DOHH2 (cell line): Measurements from ENCODE around the gene NOP16.

Experiments
- H3F3A ChIP-seq: fragments of 200-600 bp; sonication (generic), shearing (Covaris generic); 2 replicates; pipeline ENCODE4 v1.6.0; 2016; ENCODE audit warnings: antibody characterized with exemption, mild to moderate bottlenecking; ENCODE audit not compliant: control insufficient read depth, insufficient read depth
- H3K27ac ChIP-seq: fragments of 200-600 bp; sonication (generic); 2 replicates; pipeline ENCODE4 v1.5.1; 2014; ENCODE audit warnings: low read depth, mild to moderate bottlenecking, low read length, moderate library complexity
- H3K27me3 ChIP-seq: fragments of 200-600 bp; sonication (generic); 2 replicates; pipeline ENCODE4 v1.6.1; 2014; ENCODE audit warnings: mild to moderate bottlenecking, low read length, mixed read lengths; ENCODE audit not compliant: control insufficient read depth
- H3K36me3 ChIP-seq: fragments of 200-600 bp; sonication (generic); 2 replicates; pipeline ENCODE4 v1.6.1; 2014; ENCODE audit warnings: mild to moderate bottlenecking, low read length, moderate library complexity, mixed read lengths; ENCODE audit not compliant: control insufficient read depth
- H3K4me1 ChIP-seq: fragments of 200-600 bp; sonication (generic); 2 replicates; pipeline ENCODE4 v1.6.1; 2014; ENCODE audit warnings: mild to moderate bottlenecking, low read length, mixed read lengths; ENCODE audit not compliant: control insufficient read depth
- H3K4me2 ChIP-seq: fragments of 200-600 bp; sonication (generic); 2 replicates; pipeline ENCODE4 v1.6.0; 2014; ENCODE audit warnings: mild to moderate bottlenecking, low read length, moderate library complexity
- H3K4me3 ChIP-seq: fragments of 200-600 bp; sonication (generic); 2 replicates; pipeline ENCODE4 v1.5.1; 2014; ENCODE audit warnings: mild to moderate bottlenecking, low read length, mixed read lengths
- H3K79me2 ChIP-seq: fragments of 200-600 bp; sonication (generic); 2 replicates; pipeline ENCODE4 v1.6.1; 2014; ENCODE audit warnings: mild to moderate bottlenecking, low read length, mixed read lengths; ENCODE audit not compliant: control insufficient read depth
- H3K9me2 ChIP-seq: fragments of 200-600 bp; sonication (generic); replicated peaks from 2 replicates; pipeline ENCODE4 v1.6.1; 2014; ENCODE audit warnings: mild to moderate bottlenecking, low read length, mixed read lengths; ENCODE audit not compliant: control insufficient read depth
- H3K9me3 ChIP-seq: fragments of 200-600 bp; sonication (generic); 2 replicates; pipeline ENCODE4 v1.6.1; 2014; ENCODE audit warnings: antibody characterized with exemption, low read length, mixed read lengths; ENCODE audit not compliant: control insufficient read depth, insufficient read depth
- H4K20me1 ChIP-seq: fragments of 200-600 bp; sonication (generic); 2 replicates; pipeline ENCODE4 v1.6.0; 2014; ENCODE audit warnings: low read depth, mild to moderate bottlenecking, antibody characterized with exemption, low read length, moderate library complexity; ENCODE audit not compliant: control insufficient read depth, insufficient read depth
- EZH2phosphoT487 ChIP-seq: fragments of 200-600 bp; sonication (generic); IDR thresholded peaks from 2 replicates; pipeline ENCODE4 v1.6.1; 2017; ENCODE audit warnings: borderline replicate concordance, mild to moderate bottlenecking, antibody characterized with exemption, low read length, moderate library complexity, mixed read lengths
- TF ChIP-seq, protein P1 (sequence below): fragments of 200-600 bp; sonication (generic); IDR thresholded peaks from one replicate; pipeline ENCODE4 v1.5.1; 2014; ENCODE audit warnings: antibody characterized with exemption, mild to moderate bottlenecking, low read depth, low read length; ENCODE audit not compliant: poor library complexity, severe bottlenecking

Gene NOP16

DNA sequence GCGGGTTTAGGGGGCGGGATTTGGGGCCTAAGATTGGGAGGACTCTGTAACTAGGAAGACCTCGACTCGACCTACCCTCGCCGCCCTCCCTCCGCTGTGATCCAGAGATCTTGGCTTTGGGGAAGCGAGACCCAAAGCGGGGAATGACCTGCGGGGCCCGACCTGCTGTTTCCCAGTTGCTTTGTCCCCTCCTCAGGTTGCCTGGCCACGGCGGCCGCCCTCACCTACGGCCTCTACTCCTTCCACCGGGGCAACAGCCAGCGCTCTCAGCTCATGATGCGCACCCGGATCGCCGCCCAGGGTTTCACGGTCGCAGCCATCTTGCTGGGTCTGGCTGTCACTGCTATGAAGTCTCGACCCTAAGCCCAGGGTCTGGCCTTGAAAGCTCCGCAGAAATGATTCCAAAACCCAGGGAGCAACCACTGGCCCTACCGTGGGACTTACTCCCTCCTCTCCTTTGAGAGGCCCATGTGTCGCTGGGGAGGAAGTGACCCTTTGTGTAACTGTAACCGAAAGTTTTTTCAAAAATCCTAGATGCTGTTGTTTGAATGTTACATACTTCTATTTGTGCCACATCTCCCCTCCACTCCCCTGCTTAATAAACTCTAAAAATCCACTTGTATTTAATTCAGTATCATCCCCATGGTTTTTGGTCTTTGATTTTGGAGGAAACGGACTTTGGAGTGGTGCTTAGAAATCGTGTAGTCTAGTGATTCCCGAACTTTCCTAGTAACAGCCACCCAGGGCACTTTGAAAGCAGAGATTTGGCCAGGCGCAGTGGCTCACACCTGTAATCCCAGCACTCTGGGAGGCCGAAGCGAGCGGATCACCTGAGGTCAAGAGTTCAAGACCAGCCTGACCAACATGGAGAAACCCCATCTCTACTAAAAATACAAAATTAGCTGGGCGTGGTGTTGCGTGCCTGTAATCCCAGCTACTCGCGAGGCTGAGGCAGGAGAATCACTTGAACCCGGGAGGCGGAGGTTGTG, 1.0 kb upstream of the NOP16 start:
- peaks cover 68% of the 10 kb centered on the region for H3K36me3 ChIP-seq

DNA sequence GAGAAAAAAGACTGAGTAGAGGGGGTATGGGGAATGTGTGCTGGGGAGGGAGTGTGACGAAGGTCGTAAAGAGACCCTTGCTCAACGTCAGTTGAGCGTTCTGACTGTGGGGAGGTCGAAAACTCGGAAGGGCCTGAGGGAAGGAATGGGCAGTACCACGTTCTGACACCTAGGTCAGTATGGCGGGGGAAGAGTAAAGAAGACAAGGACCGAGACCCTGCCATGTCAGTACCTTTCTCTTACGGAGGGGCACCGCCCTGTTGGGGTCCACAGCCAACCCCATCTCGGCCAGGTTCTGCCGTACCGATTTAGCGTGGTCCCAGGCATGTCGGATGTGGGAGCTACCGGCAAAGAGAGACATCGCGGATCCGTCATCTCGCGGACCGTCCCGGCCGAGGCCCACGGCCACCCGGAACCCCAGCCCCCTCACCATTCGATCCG, 375 bp downstream of the NOP16 start:
- Histone ChIP-seq H3F3A (peaks cover 4% of the 10 kb centered on the region; the same call in 1 of the 2 replicates), H3K4me2 (peak overlapping the region; percentile 91), H3K4me3 (peak overlapping the region; percentile 97), H3K79me2 (peaks cover 66% of the 10 kb centered on the region), H3K9me3 (no peaks in the 10 kb centered on the region), H3K36me3 (peaks cover 79% of the 10 kb centered on the region), H3K27me3 (no peaks in the 10 kb centered on the region), H3K9me2 (no peaks in the 10 kb centered on the region), H3K27ac (peak overlapping the region; percentile 86), H4K20me1 (peaks cover 18% of the 10 kb centered on the region; the same call in 1 of the 2 replicates), H3K4me1 (peaks cover 20% of the 10 kb centered on the region)
- TF ChIP-seq EZH2phosphoT487, result no peak
- TF ChIP-seq, protein P1, sequence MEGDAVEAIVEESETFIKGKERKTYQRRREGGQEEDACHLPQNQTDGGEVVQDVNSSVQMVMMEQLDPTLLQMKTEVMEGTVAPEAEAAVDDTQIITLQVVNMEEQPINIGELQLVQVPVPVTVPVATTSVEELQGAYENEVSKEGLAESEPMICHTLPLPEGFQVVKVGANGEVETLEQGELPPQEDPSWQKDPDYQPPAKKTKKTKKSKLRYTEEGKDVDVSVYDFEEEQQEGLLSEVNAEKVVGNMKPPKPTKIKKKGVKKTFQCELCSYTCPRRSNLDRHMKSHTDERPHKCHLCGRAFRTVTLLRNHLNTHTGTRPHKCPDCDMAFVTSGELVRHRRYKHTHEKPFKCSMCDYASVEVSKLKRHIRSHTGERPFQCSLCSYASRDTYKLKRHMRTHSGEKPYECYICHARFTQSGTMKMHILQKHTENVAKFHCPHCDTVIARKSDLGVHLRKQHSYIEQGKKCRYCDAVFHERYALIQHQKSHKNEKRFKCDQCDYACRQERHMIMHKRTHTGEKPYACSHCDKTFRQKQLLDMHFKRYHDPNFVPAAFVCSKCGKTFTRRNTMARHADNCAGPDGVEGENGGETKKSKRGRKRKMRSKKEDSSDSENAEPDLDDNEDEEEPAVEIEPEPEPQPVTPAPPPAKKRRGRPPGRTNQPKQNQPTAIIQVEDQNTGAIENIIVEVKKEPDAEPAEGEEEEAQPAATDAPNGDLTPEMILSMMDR, result no peak

More for the DNA sequence above, 1.0 kb upstream of the NOP16 start:
- H3K4me2 ChIP-seq, result peak overlapping the region; percentile 61
- peak overlapping the region; percentile 86 for H3K27ac ChIP-seq
- H3K27me3 ChIP-seq, result no peaks in the 10 kb centered on the region
- peak overlapping the region; percentile 97 for H3K4me3 ChIP-seq
- peaks cover 20% of the 10 kb centered on the region for H3K4me1 ChIP-seq
- H3K9me3 ChIP-seq, result no peaks in the 10 kb centered on the region
- H3F3A ChIP-seq, result peaks cover 2% of the 10 kb centered on the region; the same call in 1 of the 2 replicates
- peaks cover 15% of the 10 kb centered on the region; the same call in 1 of the 2 replicates for H4K20me1 ChIP-seq
- H3K79me2 ChIP-seq, result peaks cover 65% of the 10 kb centered on the region
- TF ChIP-seq, protein P1, result no peak
- no peak for TF ChIP-seq EZH2phosphoT487
- no peaks in the 10 kb centered on the region for H3K9me2 ChIP-seq

DNA sequence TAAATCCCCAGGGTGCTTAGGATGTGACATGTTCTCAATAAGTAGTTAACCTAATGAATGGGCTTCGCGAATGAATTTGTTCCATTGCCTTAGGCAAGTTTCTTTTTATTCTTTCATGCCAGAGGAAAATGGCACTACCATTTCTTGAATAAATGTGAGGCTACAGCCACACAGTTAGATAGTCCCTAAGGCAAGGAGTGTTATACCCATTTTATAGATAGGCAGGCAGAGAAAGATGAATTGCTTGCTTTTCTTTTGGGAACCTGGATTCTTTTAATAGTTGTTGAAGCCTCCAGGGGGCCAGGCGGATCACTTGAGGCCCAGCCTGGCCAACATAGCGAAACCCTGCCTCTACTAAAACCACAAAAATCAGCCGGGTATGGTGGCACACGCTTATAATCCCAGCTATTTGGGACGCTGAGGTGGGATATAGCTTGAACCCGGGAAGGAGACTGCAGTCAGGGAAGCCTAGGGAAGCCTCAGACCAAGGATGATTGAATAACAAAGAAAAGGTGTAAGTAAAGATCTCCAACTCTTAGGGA, 943 bp downstream of the NOP16 start:
- Histone ChIP-seq H3F3A (peaks cover 6% of the 10 kb centered on the region; the same call in 1 of the 2 replicates), H3K4me2 (peak overlapping the region; percentile 91), H3K9me3 (no peaks in the 10 kb centered on the region), H3K9me2 (no peaks in the 10 kb centered on the region), H3K4me3 (peak overlapping the region; percentile 97), H4K20me1 (peaks cover 18% of the 10 kb centered on the region; the same call in 1 of the 2 replicates), H3K4me1 (peaks cover 20% of the 10 kb centered on the region), H3K27ac (peak overlapping the region; percentile 86), H3K79me2 (peaks cover 66% of the 10 kb centered on the region), H3K27me3 (no peaks in the 10 kb centered on the region), H3K36me3 (peaks cover 84% of the 10 kb centered on the region)
- no peak for TF ChIP-seq EZH2phosphoT487
- TF ChIP-seq, protein P1, result peak; percentile 19
